Sigmoid colon (tissue), 7 donors: ENCODE results near the gene KCNT1. TPM values are rescaled to one million over a fixed set of nuclear protein-coding genes. Genes with fewer than 3 reads are reported as not detected.

ENCODE experiments used
- DNase-seq: peaks from one replicate; pipeline ENCODE4 v3.0.0-alpha.2; 2019
- H3K27ac ChIP-seq, 4 donors: fragments of 200-600 bp; sonication (generic); one replicate each; pipeline ENCODE4 v1.5.1; 2016 to 2019; ENCODE audit warnings: mild to moderate bottlenecking in 1 of 4
- H3K27me3 ChIP-seq, 3 donors: fragments of 200-600 bp; sonication (generic); one replicate each; pipeline ENCODE4 v1.5.1; 2019; ENCODE audit warnings: mild to moderate bottlenecking in 1 of 3
- H3K36me3 ChIP-seq, 4 donors: fragments of 200-600 bp; sonication (generic); one replicate each; pipeline ENCODE4 v1.5.1; 2016 to 2019
- H3K4me1 ChIP-seq, 4 donors: fragments of 200-600 bp; sonication (generic); one replicate each; pipeline ENCODE4 v1.5.1; 2017 to 2019
- H3K4me3 ChIP-seq, 4 donors: fragments of 200-600 bp; sonication (generic); one replicate each; pipeline ENCODE4 v1.5.1; 2017 to 2019; ENCODE audit warnings: mild to moderate bottlenecking in 2 of 4, moderate library complexity in 1 of 4
- H3K9me3 ChIP-seq, 4 donors: fragments of 200-600 bp in 3 of 4; sonication (generic) in 3 of 4; one replicate each; pipeline versions ENCODE4 v1.5.1 to v1.6.1; 2013 to 2019
- CTCF ChIP-seq, 4 experiments: fragments of 450-650 bp in 3 of 4; fragments of 200-600 bp in 1 of 4; IDR thresholded peaks; one replicate each; pipeline ENCODE4 v1.5.1; 2016 to 2019; ENCODE audit warnings: antibody characterized with exemption in 4 of 4, mild to moderate bottlenecking in 3 of 4, moderate library complexity in 2 of 4
- EP300 ChIP-seq, 4 donors: sonication (generic); formaldehyde crosslinking; IDR thresholded peaks; one replicate each; pipeline ENCODE4 v1.6.1; 2017; ENCODE audit warnings: antibody characterized with exemption in 4 of 4
- POLR2A ChIP-seq, 2 donors: fragments of 450-650 bp; IDR thresholded peaks; one replicate each; pipeline ENCODE4 v1.6.1; 2016; ENCODE audit warnings: antibody characterized with exemption in 2 of 2, mild to moderate bottlenecking in 2 of 2, moderate library complexity in 2 of 2
- POLR2AphosphoS5 ChIP-seq, 4 donors: sonication (generic); formaldehyde crosslinking; IDR thresholded peaks; one replicate each; pipeline ENCODE4 v1.6.1; 2017; ENCODE audit warnings: antibody characterized with exemption in 4 of 4
- WGBS, 2 donors: extraction: QIAGEN DNeasy Blood & Tissue Kit; methylation state at CpG; one replicate each; pipeline ENCODE4 v1.1.7; 2013; 5-methylcytosine and 5-hydroxymethylcytosine counted together
- intact Hi-C: fragments of 100-400 bp; cut with DNase I; formaldehyde crosslinking; loops from one replicate; pipeline ENCODE4 v1.15.1; 2023
- polyA plus RNA-seq, 3 donors: library from polyadenylated mRNA; stranded (reverse); fragments of 200-250 nt; gene quantifications; one replicate each; pipeline ENCODE4 v1.2.3, GENCODE V29; 2013
- total RNA-seq, 4 donors: library from RNA; depleted of rRNA; stranded (reverse); fragments of >200 nt; gene quantifications; one replicate each; pipeline ENCODE4 v1.1.0, GENCODE V29; 2016
- donor health status: healthy with polysubstance abuse.
- donor health status: Bipolar disorder and iron deficiency.
- donor health status: healthy.

KCNT1 gene
- total and polyA plus RNA-seq, 7 donors = 0.23 to 0.95 (median 0.32) TPM; not detected in 3

- H3K27me3 ChIP-seq = no peaks in the 10 kb centered on the region
- H3K36me3 ChIP-seq = peaks cover 0 to 11% (median 3%) of the 10 kb centered on the region in 4 donors
- H3K27ac ChIP-seq = no peak overlapping the region
- intact Hi-C loops = no loop called here
- no peaks in the 10 kb centered on the region for H3K9me3 ChIP-seq
- WGBS, 2 donors = 98% methylated on average over 9 of the region's 9 CpGs
- H3K4me3 ChIP-seq = no peak overlapping the region
- DNase-seq = no peak
- no peak for TF ChIP-seq EP300 (IDR thresholded peaks at IDR 0.05)
- no peak for TF ChIP-seq POLR2A (IDR thresholded peaks at IDR 0.05)
- no peak for TF ChIP-seq POLR2AphosphoS5 (IDR thresholded peaks at IDR 0.05)
- TF ChIP-seq CTCF (IDR thresholded peaks at IDR 0.05) = no peak
- no peaks in the 10 kb centered on the region for H3K4me1 ChIP-seq
Measured at GRCh38 chr9:135840107-135840506, 138.1 kb downstream of the KCNT1 start.

- intact Hi-C loops = no loop called here
- no peak overlapping the region for H3K27ac ChIP-seq
- no peaks in the 10 kb centered on the region for H3K27me3 ChIP-seq
- no peak for DNase-seq
- TF ChIP-seq CTCF (IDR thresholded peaks at IDR 0.05) (no peak), POLR2AphosphoS5 (IDR thresholded peaks at IDR 0.05) (no peak), POLR2A (IDR thresholded peaks at IDR 0.05) (no peak), EP300 (IDR thresholded peaks at IDR 0.05) (no peak)
- H3K36me3 ChIP-seq = peaks cover 0 to 10% (median 3%) of the 10 kb centered on the region in 4 donors
- H3K4me3 ChIP-seq = no peak overlapping the region
- H3K4me1 ChIP-seq = no peaks in the 10 kb centered on the region
- 92 to 94% methylated on average over 7 of the region's 7 CpGs for whole genome bisulfite sequencing, 2 donors
- no peaks in the 10 kb centered on the region for H3K9me3 ChIP-seq
Measured at GRCh38 chr9:135840539-135840938, 138.6 kb downstream of the KCNT1 start.

Other genes with a start within 250 kb of the KCNT1 start
- 10 to 100 TPM in 1 of 4 donors, 1 to 10 TPM in 3; 8.8 to 12.7 (median 9.8) TPM for gene PPP1R26, start 222.4 kb upstream of the KCNT1 start, total RNA-seq
- 10 to 100 TPM in 1 of 3 donors, 1 to 10 TPM in 2; 4.8 to 10.9 (median 5.3) TPM for gene PPP1R26, start 222.4 kb upstream of the KCNT1 start, polyA plus RNA-seq
- gene MRPS2, start 201.5 kb upstream of the KCNT1 start, total RNA-seq = 10 to 100 TPM; 30.0 to 38.0 (median 36.4) TPM
- gene MRPS2, start 201.5 kb upstream of the KCNT1 start, polyA plus RNA-seq = 10 to 100 TPM; 36.5 to 61.6 (median 37.8) TPM
- not detected for gene LCN1, start 180.7 kb upstream of the KCNT1 start, total RNA-seq
- under 1 TPM in 1 of 3 donors, not detected in 2; 0.10 TPM for gene LCN1, start 180.7 kb upstream of the KCNT1 start, polyA plus RNA-seq
- not detected for gene OBP2A, start 156.1 kb upstream of the KCNT1 start, total RNA-seq
- not detected for gene OBP2A, start 156.1 kb upstream of the KCNT1 start, polyA plus RNA-seq
- gene PAEP, start 140.4 kb upstream of the KCNT1 start, total RNA-seq = not detected
- gene PAEP, start 140.4 kb upstream of the KCNT1 start, polyA plus RNA-seq = not detected
- gene GLT6D1, start 62.6 kb upstream of the KCNT1 start, total RNA-seq = not detected
- gene GLT6D1, start 62.6 kb upstream of the KCNT1 start, polyA plus RNA-seq = not detected
- gene LCN9, start 38.9 kb upstream of the KCNT1 start, total RNA-seq = not detected
- gene LCN9, start 38.9 kb upstream of the KCNT1 start, polyA plus RNA-seq = not detected
- not detected for gene SOHLH1, start 2.7 kb upstream of the KCNT1 start, total RNA-seq
- not detected for gene SOHLH1, start 2.7 kb upstream of the KCNT1 start, polyA plus RNA-seq
- 10 to 100 TPM; 19.4 to 37.7 (median 21.2) TPM for gene CAMSAP1, start 205.4 kb downstream of the KCNT1 start, total RNA-seq
- gene CAMSAP1, start 205.4 kb downstream of the KCNT1 start, polyA plus RNA-seq = 1 to 10 TPM; 2.3 to 6.1 (median 2.4) TPM